ENCODE measurements around the gene ABCC10. TPM values are rescaled to one million over a fixed set of nuclear protein-coding genes. Genes with fewer than 3 reads are reported as not detected.

The ABCC10 gene
- total and polyA plus RNA-seq, 5 experiments from 2014 or later = 9.6 to 72.6 (median 15.9) TPM

Small RNA genes lying within 50 kb of the gene (microRNA-seq; reads per million reads assigned to microRNA genes)
- not detected for gene MIR6780B (ENCODE audit: borderline microRNAs expressed)

Other genes with a start within 250 kb of the ABCC10 start
- 100 to 1,000 TPM; 101 to 110 TPM for gene CUL9, start 245.3 kb upstream of the ABCC10 start, total RNA-seq
- gene CUL9, start 245.3 kb upstream of the ABCC10 start, polyA plus RNA-seq = 10 to 100 TPM in 2 of 3 donors, 1 to 10 TPM in 1; 6.8 to 10.4 (median 10.3) TPM
- 10 to 100 TPM; 45.9 to 53.8 TPM for gene DNPH1, start 198.1 kb upstream of the ABCC10 start, total RNA-seq
- 100 to 1,000 TPM; 109 to 173 (median 121) TPM for gene DNPH1, start 198.1 kb upstream of the ABCC10 start, polyA plus RNA-seq
- not detected for gene TTBK1, start 184.1 kb upstream of the ABCC10 start, total RNA-seq
- gene TTBK1, start 184.1 kb upstream of the ABCC10 start, polyA plus RNA-seq = not detected
- not detected for gene SLC22A7, start 129.3 kb upstream of the ABCC10 start, total RNA-seq
- not detected for gene SLC22A7, start 129.3 kb upstream of the ABCC10 start, polyA plus RNA-seq
- 1 to 10 TPM; 4.1 to 5.3 TPM for gene CRIP3, start 118.7 kb upstream of the ABCC10 start, total RNA-seq
- gene CRIP3, start 118.7 kb upstream of the ABCC10 start, polyA plus RNA-seq = not detected
- 10 to 100 TPM; 34.4 to 35.0 TPM for gene ZNF318, start 57.9 kb upstream of the ABCC10 start, total RNA-seq
- 1 to 10 TPM; 3.4 to 7.0 (median 5.7) TPM for gene ZNF318, start 57.9 kb upstream of the ABCC10 start, polyA plus RNA-seq
- 1 to 10 TPM in 1 of 2 experiments, under 1 TPM in 1; 0.71 to 1.2 TPM for gene DLK2, start 28.0 kb downstream of the ABCC10 start, total RNA-seq
- 1 to 10 TPM in 1 of 3 donors, under 1 TPM in 1, not detected in 1; 0.22 to 1.2 TPM for gene DLK2, start 28.0 kb downstream of the ABCC10 start, polyA plus RNA-seq
- gene TJAP1, start 50.0 kb downstream of the ABCC10 start, total RNA-seq = 10 to 100 TPM; 47.7 to 54.7 TPM
- 10 to 100 TPM in 1 of 3 donors, 1 to 10 TPM in 2; 5.1 to 12.1 (median 8.4) TPM for gene TJAP1, start 50.0 kb downstream of the ABCC10 start, polyA plus RNA-seq
- under 1 TPM; 0.41 to 0.49 TPM for gene LRRC73, start 82.8 kb downstream of the ABCC10 start, total RNA-seq
- not detected for gene LRRC73, start 82.8 kb downstream of the ABCC10 start, polyA plus RNA-seq
- gene YIPF3, start 89.4 kb downstream of the ABCC10 start, total RNA-seq = 10 to 100 TPM; 77.0 to 77.5 TPM
- gene YIPF3, start 89.4 kb downstream of the ABCC10 start, polyA plus RNA-seq = 10 to 100 TPM; 58.4 to 70.4 (median 68.3) TPM
- gene POLR1C, start 89.5 kb downstream of the ABCC10 start, total RNA-seq = 10 to 100 TPM; 47.9 to 51.9 TPM
- 10 to 100 TPM in 2 of 3 donors, 1 to 10 TPM in 1; 9.4 to 23.2 (median 14.6) TPM for gene POLR1C, start 89.5 kb downstream of the ABCC10 start, polyA plus RNA-seq
- 10 to 100 TPM; 43.4 to 51.6 TPM for gene XPO5, start 148.5 kb downstream of the ABCC10 start, total RNA-seq
- gene XPO5, start 148.5 kb downstream of the ABCC10 start, polyA plus RNA-seq = 1 to 10 TPM; 5.1 to 8.7 (median 7.5) TPM
- 10 to 100 TPM; 22.9 to 26.5 TPM for gene POLH, start 148.6 kb downstream of the ABCC10 start, total RNA-seq
- 10 to 100 TPM in 2 of 3 donors, 1 to 10 TPM in 1; 5.9 to 18.9 (median 11.6) TPM for gene POLH, start 148.6 kb downstream of the ABCC10 start, polyA plus RNA-seq
- gene GTPBP2, start 201.7 kb downstream of the ABCC10 start, total RNA-seq = 10 to 100 TPM; 71.6 to 75.7 TPM
- 1 to 10 TPM; 1.1 to 2.6 (median 1.7) TPM for gene GTPBP2, start 201.7 kb downstream of the ABCC10 start, polyA plus RNA-seq
- gene MAD2L1BP, start 208.3 kb downstream of the ABCC10 start, total RNA-seq = 10 to 100 TPM; 30.3 to 32.9 TPM
- gene MAD2L1BP, start 208.3 kb downstream of the ABCC10 start, polyA plus RNA-seq = 10 to 100 TPM; 12.5 to 19.6 (median 17.9) TPM
- not detected for gene RSPH9, start 217.5 kb downstream of the ABCC10 start, total RNA-seq
- 1 to 10 TPM in 1 of 3 donors, under 1 TPM in 2; 0.44 to 1.1 (median 0.86) TPM for gene RSPH9, start 217.5 kb downstream of the ABCC10 start, polyA plus RNA-seq